H1 (cell line): Measurements from ENCODE around the gene NRXN3. TPM values are rescaled to one million over a fixed set of nuclear protein-coding genes. Genes with fewer than 3 reads are reported as not detected.

Experiments used
- SAP30 ChIP-seq: fragments of 300-600 bp; sonication (generic); IDR thresholded peaks from 2 replicates; pipeline ENCODE4 v1.7.1; 2012; ENCODE audit warnings: low read length, moderate library complexity, mild to moderate bottlenecking, inconsistent platforms; ENCODE audit not compliant: insufficient read depth, insufficient replicate concordance
- polyA plus RNA-seq, 7 experiments: library from polyadenylated mRNA; depleted of rRNA in 3 of 7; stranded (reverse) in 5 of 7; unstranded in 2 of 7; fragments of >200 nt in 5 of 7; fragments of 200-250 nt in 2 of 7; gene quantifications; 1 replicate in 5 of 7; 2 replicates in 1 of 7; 4 replicates in 1 of 7; pipeline versions ENCODE4 v1.2.1 to v1.2.3, GENCODE V29; 2011 to 2013; ENCODE audit warnings: missing spikeins in 2 of 7, mixed read lengths in 2 of 7
- total RNA-seq: library from RNA; stranded (reverse); fragmentation: NEBNext Ultra II Directional; extraction: Animal tissue kit (Norgen Biotek cat#: 25700); gene quantifications from 2 replicates; pipeline ENCODE4 v1.2.1, GENCODE V29; 2021

NRXN3 gene
- total and polyA plus RNA-seq, 2 of the 8 experiments (the other 6 are each of a cell fraction or from before 2014, with no cell fraction given), result 2.6 to 4.1 TPM

- TF ChIP-seq SAP30, result no peak
Observed at GRCh38 chr14:79432640-79433039, 1262.5 kb downstream of the NRXN3 start (continued).
